Smooth muscle cell (in vitro differentiated cells): Measurements from ENCODE around the gene IGSF8. TPM values are rescaled to one million over a fixed set of nuclear protein-coding genes. Genes with fewer than 3 reads are reported as not detected.
"Not testable (repeated sequence)": the region's sequence is repeated elsewhere in the genome, so short reads cannot be mapped to it uniquely, and the experiment has no call there.

ENCODE experiments used
- DNase-seq: peaks from one replicate; lab custom pipeline; 2025; ENCODE audit not compliant: unreplicated experiment; lab: John Stamatoyannopoulos, UW
- H2AFZ ChIP-seq: fragments of 200-600 bp; sonication (generic); 2 replicates; pipeline ENCODE4 v1.6.0; 2016; ENCODE audit warnings: antibody characterized with exemption, low read depth, mild to moderate bottlenecking
- H3F3A ChIP-seq: fragments of 200-600 bp; sonication (generic); 2 replicates; pipeline ENCODE4 v1.6.0; 2017; ENCODE audit warnings: antibody characterized with exemption, low read depth
- H3K27ac ChIP-seq: fragments of 200-600 bp; sonication (generic); 2 replicates; pipeline ENCODE4 v1.5.1; 2016; ENCODE audit warnings: low read depth, mild to moderate bottlenecking
- H3K27me3 ChIP-seq: fragments of 200-600 bp; sonication (generic); 2 replicates; pipeline ENCODE4 v1.6.1; 2016; ENCODE audit warnings: low read depth, mild to moderate bottlenecking
- H3K36me3 ChIP-seq: fragments of 200-600 bp; sonication (generic); 2 replicates; pipeline ENCODE4 v1.5.1; 2016; ENCODE audit warnings: low read depth
- H3K4me1 ChIP-seq: fragments of 200-600 bp; sonication (generic); 2 replicates; pipeline ENCODE4 v1.5.1; 2016; ENCODE audit warnings: low read depth
- H3K4me2 ChIP-seq: fragments of 200-600 bp; sonication (generic); 2 replicates; pipeline ENCODE4 v1.6.0; 2016; ENCODE audit warnings: mild to moderate bottlenecking
- H3K4me3 ChIP-seq: fragments of 200-600 bp; sonication (generic); 2 replicates; pipeline ENCODE4 v1.5.1; 2016; ENCODE audit warnings: mild to moderate bottlenecking
- H3K79me2 ChIP-seq: fragments of 200-600 bp; sonication (generic); 2 replicates; pipeline ENCODE4 v1.6.0; 2016; ENCODE audit warnings: low read depth, mild to moderate bottlenecking
- H3K9ac ChIP-seq: fragments of 200-600 bp; sonication (generic); 2 replicates; pipeline ENCODE4 v1.6.0; 2016; ENCODE audit warnings: low read depth
- H3K9me3 ChIP-seq: fragments of 200-600 bp; sonication (generic); replicated peaks from 2 replicates; pipeline ENCODE4 v1.5.1; 2016; ENCODE audit warnings: low read depth
- H4K20me1 ChIP-seq: fragments of 200-600 bp; sonication (generic); 2 replicates; pipeline ENCODE4 v1.6.0; 2016; ENCODE audit warnings: low read depth
- WGBS: methylation state at CpG from one replicate; pipeline ENCODE4 v1.1.7; 2016; ENCODE audit warnings: low lambda C conversion rate; 5-methylcytosine and 5-hydroxymethylcytosine counted together
- polyA plus RNA-seq: library from polyadenylated mRNA; unstranded; fragments of >200 nt; fragmentation: Nextera tagmentation; extraction: Ambion mirVana; gene quantifications from 2 replicates; pipeline ENCODE4 v1.2.1, GENCODE V29; 2016
- total RNA-seq: library from RNA; depleted of rRNA; stranded (reverse); fragments of >200 nt; gene quantifications from 2 replicates; pipeline ENCODE4 v1.2.3, GENCODE V29; 2014
- TF ChIP-seq, protein P1 (sequence below): fragments of 200-600 bp; sonication (generic); IDR thresholded peaks from 2 replicates; pipeline ENCODE4 v1.5.1; 2017; ENCODE audit warnings: borderline replicate concordance, mild to moderate bottlenecking, antibody characterized with exemption; ENCODE audit not compliant: insufficient read depth, poor library complexity, severe bottlenecking

The IGSF8 gene
- total and polyA plus RNA-seq, 2 experiments from 2014 or later = 20.8 to 30.2 TPM

- no peak overlapping the region for H3K4me3 ChIP-seq
- no peaks in the 10 kb centered on the region for H3K36me3 ChIP-seq
- H2AFZ ChIP-seq = no peak overlapping the region
- H3K27me3 ChIP-seq = no peaks in the 10 kb centered on the region
- peaks cover 46% of the 10 kb centered on the region for H3K4me1 ChIP-seq
- TF ChIP-seq, protein P1, sequence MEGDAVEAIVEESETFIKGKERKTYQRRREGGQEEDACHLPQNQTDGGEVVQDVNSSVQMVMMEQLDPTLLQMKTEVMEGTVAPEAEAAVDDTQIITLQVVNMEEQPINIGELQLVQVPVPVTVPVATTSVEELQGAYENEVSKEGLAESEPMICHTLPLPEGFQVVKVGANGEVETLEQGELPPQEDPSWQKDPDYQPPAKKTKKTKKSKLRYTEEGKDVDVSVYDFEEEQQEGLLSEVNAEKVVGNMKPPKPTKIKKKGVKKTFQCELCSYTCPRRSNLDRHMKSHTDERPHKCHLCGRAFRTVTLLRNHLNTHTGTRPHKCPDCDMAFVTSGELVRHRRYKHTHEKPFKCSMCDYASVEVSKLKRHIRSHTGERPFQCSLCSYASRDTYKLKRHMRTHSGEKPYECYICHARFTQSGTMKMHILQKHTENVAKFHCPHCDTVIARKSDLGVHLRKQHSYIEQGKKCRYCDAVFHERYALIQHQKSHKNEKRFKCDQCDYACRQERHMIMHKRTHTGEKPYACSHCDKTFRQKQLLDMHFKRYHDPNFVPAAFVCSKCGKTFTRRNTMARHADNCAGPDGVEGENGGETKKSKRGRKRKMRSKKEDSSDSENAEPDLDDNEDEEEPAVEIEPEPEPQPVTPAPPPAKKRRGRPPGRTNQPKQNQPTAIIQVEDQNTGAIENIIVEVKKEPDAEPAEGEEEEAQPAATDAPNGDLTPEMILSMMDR = no peak
- DNase-seq = no peak
- H3K79me2 ChIP-seq = no peaks in the 10 kb centered on the region
- no peaks in the 10 kb centered on the region for H4K20me1 ChIP-seq
- H3K9ac ChIP-seq = no peak overlapping the region
- H3K4me2 ChIP-seq = no peak overlapping the region
- no peak overlapping the region for H3K27ac ChIP-seq
- WGBS = 74% methylated on average over 4 of the region's 4 CpGs
- H3F3A ChIP-seq = no peaks in the 10 kb centered on the region
- no peaks in the 10 kb centered on the region for H3K9me3 ChIP-seq
Observed at GRCh38 chr1:160114085-160114484, 15.7 kb upstream of the IGSF8 start.

DNA sequence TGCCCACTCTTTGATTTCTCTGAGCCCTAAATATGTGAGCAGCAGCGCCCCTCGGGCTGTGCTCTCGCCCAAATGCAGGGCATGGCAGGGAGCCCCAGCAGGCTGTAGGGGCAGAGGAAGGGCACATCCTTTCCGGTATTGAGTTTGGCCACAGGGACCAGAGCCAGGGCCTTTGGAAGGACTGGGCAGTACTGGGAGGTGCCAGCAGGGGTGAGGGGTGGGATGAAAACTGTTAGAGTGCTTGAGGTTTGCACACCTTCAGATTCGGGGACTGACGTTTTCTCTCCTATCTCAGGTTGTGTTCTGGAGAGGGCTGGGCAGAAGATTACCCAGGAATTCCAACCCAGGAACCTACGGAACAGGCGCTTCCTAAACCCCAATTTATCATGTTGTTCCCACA lies 15.0 kb upstream of the IGSF8 start:
- H3K9me3 ChIP-seq = no peaks in the 10 kb centered on the region
- no peaks in the 10 kb centered on the region for H3K79me2 ChIP-seq
- TF ChIP-seq, protein P1 = no peak
- H3K4me1 ChIP-seq = peaks cover 43% of the 10 kb centered on the region
- no peaks in the 10 kb centered on the region for H3F3A ChIP-seq
- WGBS = 87% methylated on average over 8 of the region's 8 CpGs
- H4K20me1 ChIP-seq = no peaks in the 10 kb centered on the region
- no peak overlapping the region for H2AFZ ChIP-seq
- H3K27me3 ChIP-seq = no peaks in the 10 kb centered on the region
- H3K27ac ChIP-seq = no peak overlapping the region
- no peak overlapping the region for H3K9ac ChIP-seq
- H3K4me3 ChIP-seq = no peak overlapping the region
- H3K36me3 ChIP-seq = no peaks in the 10 kb centered on the region
- DNase-seq = no peak
- H3K4me2 ChIP-seq = no peak overlapping the region

GRCh38 chr1:160112357-160112756 lies 13.9 kb upstream of the IGSF8 start:
- no peaks in the 10 kb centered on the region for H3K27me3 ChIP-seq
- H3K36me3 ChIP-seq = no peaks in the 10 kb centered on the region
- no peak for DNase-seq
- H3K79me2 ChIP-seq = no peaks in the 10 kb centered on the region
- no peak overlapping the region for H3K27ac ChIP-seq
- H2AFZ ChIP-seq = no peak overlapping the region
- 95% methylated on average over 11 of the region's 12 CpGs for whole genome bisulfite sequencing
- no peak overlapping the region for H3K4me2 ChIP-seq
- H3K4me1 ChIP-seq = peaks cover 37% of the 10 kb centered on the region
- no peaks in the 10 kb centered on the region for H3F3A ChIP-seq
- H3K9me3 ChIP-seq = no peaks in the 10 kb centered on the region
- H3K4me3 ChIP-seq = no peak overlapping the region
- H3K9ac ChIP-seq = no peak overlapping the region
- TF ChIP-seq, protein P1 = no peak
- H4K20me1 ChIP-seq = no peaks in the 10 kb centered on the region

GRCh38 chr1:160111462-160111861 lies 13.0 kb upstream of the IGSF8 start:
- 94% methylated on average over 10 of the region's 10 CpGs for WGBS
- DNase-seq = not testable (repeated sequence)

More at GRCh38 chr1:160111462-160111861, 13.0 kb upstream of the IGSF8 start:
- H3K36me3 ChIP-seq, H3K9ac ChIP-seq, H3F3A ChIP-seq, H3K4me3 ChIP-seq, H3K4me2 ChIP-seq, H3K9me3 ChIP-seq, H4K20me1 ChIP-seq, H3K27ac ChIP-seq, H3K27me3 ChIP-seq, H2AFZ ChIP-seq, H3K79me2 ChIP-seq: not testable (repeated sequence)
- H3K4me1 ChIP-seq = peaks cover 37% of the 10 kb centered on the region
